MG63 (cell line): Measurements from ENCODE around the gene RNF213. TPM values are rescaled to one million over a fixed set of nuclear protein-coding genes. Genes with fewer than 3 reads are reported as not detected.

Experiments used
- total RNA-seq: library from RNA; depleted of rRNA; stranded (reverse); fragments of >200 nt; shearing (Covaris generic); gene quantifications from 2 replicates; pipeline ENCODE4 v1.2.3, GENCODE V29; 2014; ENCODE audit warnings: low replicate concordance; rRNA removed

The RNF213 gene
- total RNA-seq, 1 experiment from 2014 or later, result 22.5 TPM

Other genes starting within 250 kb of the RNF213 start
- 15.0 and 23.6 TPM in 2 replicates for gene TBC1D16, start 225.0 kb upstream of the RNF213 start, total RNA-seq
- 5.4 and 9.7 TPM in 2 replicates for gene CCDC40, start 224.2 kb upstream of the RNF213 start, total RNA-seq
- gene GAA, start 159.3 kb upstream of the RNF213 start, total RNA-seq, result 22.0 and 23.6 TPM in 2 replicates
- 215 and 235 TPM in 2 replicates for gene EIF4A3, start 113.7 kb upstream of the RNF213 start, total RNA-seq
- gene CARD14, start 90.8 kb upstream of the RNF213 start, total RNA-seq, result 0.10 TPM in 1 of 2 replicates, not detected in the other
- 18.7 and 23.6 TPM in 2 replicates for gene SGSH, start 40.5 kb upstream of the RNF213 start, total RNA-seq
- 1.9 and 7.3 TPM in 2 replicates for gene SLC26A11, start 40.4 kb upstream of the RNF213 start, total RNA-seq
- gene ENDOV, start 154.3 kb downstream of the RNF213 start, total RNA-seq, result 20.4 and 39.7 TPM in 2 replicates
- 0.91 TPM in 1 of 2 replicates, not detected in the other for gene NPTX1, start 215.8 kb downstream of the RNF213 start, total RNA-seq